ENCODE results near the gene PLEKHA4. TPM values are rescaled to one million over a fixed set of nuclear protein-coding genes. Genes with fewer than 3 reads are reported as not detected.

The PLEKHA4 gene
- total and polyA plus RNA-seq, 10 of the 15 experiments (the other 5 are each of a cell fraction or from before 2014, with no cell fraction given): 0.13 to 10.0 (median 6.4) TPM; not detected in 1

DNA sequence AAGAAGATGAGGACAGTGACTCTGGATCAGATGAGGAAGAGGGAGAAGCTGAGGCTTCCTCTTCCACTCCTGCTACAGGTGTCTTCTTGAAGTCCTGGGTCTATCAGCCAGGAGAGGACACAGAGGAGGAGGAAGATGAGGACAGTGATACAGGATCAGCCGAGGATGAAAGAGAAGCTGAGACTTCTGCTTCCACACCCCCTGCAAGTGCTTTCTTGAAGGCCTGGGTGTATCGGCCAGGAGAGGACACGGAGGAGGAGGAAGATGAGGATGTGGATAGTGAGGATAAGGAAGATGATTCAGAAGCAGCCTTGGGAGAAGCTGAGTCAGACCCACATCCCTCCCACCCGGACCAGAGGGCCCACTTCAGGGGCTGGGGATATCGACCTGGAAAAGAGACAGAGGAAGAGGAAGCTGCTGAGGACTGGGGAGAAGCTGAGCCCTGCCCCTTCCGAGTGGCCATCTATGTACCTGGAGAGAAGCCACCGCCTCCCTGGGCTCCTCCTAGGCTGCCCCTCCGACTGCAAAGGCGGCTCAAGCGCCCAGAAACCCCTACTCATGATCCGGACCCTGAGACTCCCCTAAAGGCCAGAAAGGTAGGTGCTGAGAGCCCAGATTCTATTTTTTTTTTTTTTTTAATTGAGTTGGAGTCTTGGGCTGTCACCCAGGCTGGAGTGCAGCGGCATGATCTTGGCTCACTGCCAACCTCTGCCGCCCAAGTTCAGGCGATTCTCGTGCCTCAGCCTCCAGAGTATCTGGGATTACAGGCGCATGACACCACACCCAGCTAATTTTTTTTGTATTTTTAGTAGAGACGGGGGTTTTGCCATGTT is 6.1 kb upstream of the PLEKHA4 start (continued):
- TF ChIP-seq USF1 (IDR thresholded peaks at IDR 0.05; ENCODE audit: borderline replicate concordance, extremely low read length, insufficient read depth, low read depth, low read length) (no peak), MAX (IDR thresholded peaks at IDR 0.05; ENCODE audit: low read depth, low read length) (no peak), YY1 (IDR thresholded peaks at IDR 0.05; ENCODE audit: low read depth, low read length) (peak; percentile 4; the same call in 1 of the 2 replicates), PAX5 (IDR thresholded peaks at IDR 0.05; ENCODE audit: borderline replicate concordance, low read depth, low read length) (no peak), E4F1 (IDR thresholded peaks at IDR 0.05; ENCODE audit: borderline replicate concordance, partially characterized antibody) (no peak), RFX5 (IDR thresholded peaks at IDR 0.05; ENCODE audit: low read depth, low read length) (no peak), NR2F1 (conservative IDR thresholded peaks at IDR 0.05) (no peak)
- TF ChIP-seq, protein P1, sequence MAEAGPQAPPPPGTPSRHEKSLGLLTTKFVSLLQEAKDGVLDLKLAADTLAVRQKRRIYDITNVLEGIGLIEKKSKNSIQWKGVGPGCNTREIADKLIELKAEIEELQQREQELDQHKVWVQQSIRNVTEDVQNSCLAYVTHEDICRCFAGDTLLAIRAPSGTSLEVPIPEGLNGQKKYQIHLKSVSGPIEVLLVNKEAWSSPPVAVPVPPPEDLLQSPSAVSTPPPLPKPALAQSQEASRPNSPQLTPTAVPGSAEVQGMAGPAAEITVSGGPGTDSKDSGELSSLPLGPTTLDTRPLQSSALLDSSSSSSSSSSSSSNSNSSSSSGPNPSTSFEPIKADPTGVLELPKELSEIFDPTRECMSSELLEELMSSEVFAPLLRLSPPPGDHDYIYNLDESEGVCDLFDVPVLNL (IDR thresholded peaks at IDR 0.05; ENCODE audit: low read depth, low read length): no peak
- TF ChIP-seq, protein P2, sequence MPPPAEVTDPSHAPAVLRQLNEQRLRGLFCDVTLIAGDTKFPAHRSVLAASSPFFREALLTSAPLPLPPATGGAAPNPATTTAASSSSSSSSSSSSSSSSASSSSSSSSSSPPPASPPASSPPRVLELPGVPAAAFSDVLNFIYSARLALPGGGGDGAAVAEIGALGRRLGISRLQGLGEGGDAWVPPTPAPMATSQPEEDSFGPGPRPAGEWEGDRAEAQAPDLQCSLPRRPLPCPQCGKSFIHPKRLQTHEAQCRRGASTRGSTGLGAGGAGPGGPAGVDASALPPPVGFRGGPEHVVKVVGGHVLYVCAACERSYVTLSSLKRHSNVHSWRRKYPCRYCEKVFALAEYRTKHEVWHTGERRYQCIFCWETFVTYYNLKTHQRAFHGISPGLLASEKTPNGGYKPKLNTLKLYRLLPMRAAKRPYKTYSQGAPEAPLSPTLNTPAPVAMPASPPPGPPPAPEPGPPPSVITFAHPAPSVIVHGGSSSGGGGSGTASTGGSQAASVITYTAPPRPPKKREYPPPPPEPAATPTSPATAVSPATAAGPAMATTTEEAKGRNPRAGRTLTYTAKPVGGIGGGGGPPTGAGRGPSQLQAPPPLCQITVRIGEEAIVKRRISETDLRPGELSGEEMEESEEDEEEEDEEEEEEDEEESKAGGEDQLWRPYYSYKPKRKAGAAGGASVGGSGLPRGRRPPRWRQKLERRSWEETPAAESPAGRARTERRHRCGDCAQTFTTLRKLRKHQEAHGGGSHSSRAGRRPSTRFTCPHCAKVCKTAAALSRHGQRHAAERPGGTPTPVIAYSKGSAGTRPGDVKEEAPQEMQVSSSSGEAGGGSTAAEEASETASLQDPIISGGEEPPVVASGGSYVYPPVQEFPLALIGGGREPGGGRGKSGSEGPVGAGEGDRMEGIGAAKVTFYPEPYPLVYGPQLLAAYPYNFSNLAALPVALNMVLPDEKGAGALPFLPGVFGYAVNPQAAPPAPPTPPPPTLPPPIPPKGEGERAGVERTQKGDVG (CRISPR knock-in tag; IDR thresholded peaks at IDR 0.05): 0 out of 2 replicates have a peak, but pooled peaks have one; percentile 29
- TF ChIP-seq, protein P3, sequence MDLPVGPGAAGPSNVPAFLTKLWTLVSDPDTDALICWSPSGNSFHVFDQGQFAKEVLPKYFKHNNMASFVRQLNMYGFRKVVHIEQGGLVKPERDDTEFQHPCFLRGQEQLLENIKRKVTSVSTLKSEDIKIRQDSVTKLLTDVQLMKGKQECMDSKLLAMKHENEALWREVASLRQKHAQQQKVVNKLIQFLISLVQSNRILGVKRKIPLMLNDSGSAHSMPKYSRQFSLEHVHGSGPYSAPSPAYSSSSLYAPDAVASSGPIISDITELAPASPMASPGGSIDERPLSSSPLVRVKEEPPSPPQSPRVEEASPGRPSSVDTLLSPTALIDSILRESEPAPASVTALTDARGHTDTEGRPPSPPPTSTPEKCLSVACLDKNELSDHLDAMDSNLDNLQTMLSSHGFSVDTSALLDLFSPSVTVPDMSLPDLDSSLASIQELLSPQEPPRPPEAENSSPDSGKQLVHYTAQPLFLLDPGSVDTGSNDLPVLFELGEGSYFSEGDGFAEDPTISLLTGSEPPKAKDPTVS (IDR thresholded peaks at IDR 0.05; ENCODE audit: low read depth, low read length): no peak
